IMR-90 (cell line): ENCODE results near the gene SECTM1. TPM values are rescaled to one million over a fixed set of nuclear protein-coding genes. Genes with fewer than 3 reads are reported as not detected.

Source experiments
- ATAC-seq: fragments of 200-7000 bp; cut with Tn5 transposase; 2 replicates; pipeline ENCODE4 v1.9.1; 2020; ENCODE audit warnings: low read depth, mild to moderate bottlenecking, moderate library complexity
- BruUV-seq: library from RNA; stranded (reverse); fragments of 400-500 nt; replicated peaks from 2 replicates; lab custom pipeline; 2021; lab: Mats Ljungman, UMichigan
- CTCF ChIA-PET: fragments of 300-600 bp; formaldehyde crosslinking; extraction: SDS; loops from one replicate; lab custom pipeline; 2021; ENCODE audit warnings: antibody characterized with exemption; lab: Yijun Ruan, JAX
- POLR2A ChIA-PET: fragments of 300-600 bp; sonication (Branson Sonifier 250); formaldehyde crosslinking; loops from one replicate; lab custom pipeline; 2022; ENCODE audit warnings: antibody characterized with exemption; ENCODE audit not compliant: unreplicated experiment; lab: Charles Lee
- DNase-seq: peaks from one replicate; pipeline ENCODE4 v3.0.0; 2013
- H2AFZ ChIP-seq: replicated peaks from 2 replicates; pipeline ENCODE3; 2013; ENCODE audit warnings: low read length, mild to moderate bottlenecking; ENCODE audit not compliant: poor library complexity
- H2AK5ac ChIP-seq: 2 replicates; pipeline ENCODE4 v1.6.1; 2013; ENCODE audit warnings: low read depth, low read length, inconsistent platforms
- H2AK9ac ChIP-seq: replicated peaks from 2 replicates; pipeline ENCODE3; 2013; ENCODE audit warnings: mild to moderate bottlenecking, low read depth, low read length, moderate library complexity; ENCODE audit not compliant: poor library complexity
- H2BK120ac ChIP-seq: 2 replicates; pipeline ENCODE4 v1.6.1; 2013; ENCODE audit warnings: low read depth, low read length, inconsistent platforms
- H2BK15ac ChIP-seq: 3 replicates; pipeline ENCODE4 v1.6.1; 2013; ENCODE audit warnings: low read depth, low read length, inconsistent platforms
- H2BK20ac ChIP-seq: 2 replicates; pipeline ENCODE4 v1.6.1; 2013; ENCODE audit warnings: low read depth, mild to moderate bottlenecking, inconsistent platforms, low read length, moderate library complexity
- H2BK5ac ChIP-seq: 2 replicates; pipeline ENCODE4 v1.6.1; 2013; ENCODE audit warnings: mild to moderate bottlenecking, low read depth, low read length, inconsistent platforms; ENCODE audit not compliant: poor library complexity, severe bottlenecking
- H3K14ac ChIP-seq: replicated peaks from 2 replicates; pipeline ENCODE4 v1.6.1; 2013; ENCODE audit warnings: low read depth, low read length, inconsistent platforms
- H3K18ac ChIP-seq: 2 replicates; pipeline ENCODE4 v1.6.1; 2013; ENCODE audit warnings: low read depth, low read length, control low read depth
- H3K23ac ChIP-seq: 2 replicates; pipeline ENCODE4 v1.6.1; 2013; ENCODE audit warnings: low read depth, low read length, inconsistent platforms
- H3K27ac ChIP-seq: 2 replicates; pipeline ENCODE4 v1.5.1; 2013; ENCODE audit warnings: mild to moderate bottlenecking, control low read depth, low read length; ENCODE audit not compliant: insufficient read depth
- H3K27me3 ChIP-seq: 2 replicates; pipeline ENCODE4 v1.6.1; 2013; ENCODE audit warnings: low read length; ENCODE audit not compliant: control insufficient read depth, insufficient read depth
- H3K36me3 ChIP-seq: 2 replicates; pipeline ENCODE4 v1.6.1; 2013; ENCODE audit warnings: low read length, mixed read lengths; ENCODE audit not compliant: control insufficient read depth, insufficient read depth
- H3K4ac ChIP-seq: 2 replicates; pipeline ENCODE4 v1.6.1; 2013; ENCODE audit warnings: low read depth, low read length, inconsistent platforms
- H3K4me1 ChIP-seq: 2 replicates; pipeline ENCODE4 v1.6.1; 2013; ENCODE audit warnings: low read length, mixed read lengths; ENCODE audit not compliant: control insufficient read depth, insufficient read depth
- H3K4me2 ChIP-seq: 2 replicates; pipeline ENCODE4 v1.6.1; 2013; ENCODE audit warnings: low read depth, mild to moderate bottlenecking, control low read depth, low read length, moderate library complexity
- H3K4me3 ChIP-seq: 2 replicates; pipeline ENCODE4 v1.5.1; 2013; ENCODE audit warnings: low read depth, mild to moderate bottlenecking, control low read depth, low read length, moderate library complexity; ENCODE audit not compliant: insufficient read depth
- H3K56ac ChIP-seq: 2 replicates; pipeline ENCODE4 v1.6.1; 2013; ENCODE audit warnings: low read length, inconsistent platforms; ENCODE audit not compliant: insufficient read depth; ENCODE audit errors: extremely low read depth
- H3K79me1 ChIP-seq, 2 experiments: 2 replicates each; pipeline ENCODE4 v1.6.1; 2013; ENCODE audit warnings: low read length in 2 of 2, inconsistent platforms in 1 of 2, low read depth in 1 of 2
- H3K9ac ChIP-seq: 2 replicates; pipeline ENCODE4 v1.6.1; 2013; ENCODE audit warnings: low read depth, low read length, control low read depth
- H3K9me1 ChIP-seq: 2 replicates; pipeline ENCODE4 v1.6.1; 2013; ENCODE audit warnings: low read length, inconsistent platforms; ENCODE audit not compliant: insufficient read depth
- H3K9me3 ChIP-seq: 2 replicates; pipeline ENCODE4 v1.6.1; 2013; ENCODE audit warnings: low read length; ENCODE audit not compliant: control insufficient read depth, insufficient read depth
- H4K20me1 ChIP-seq: 2 replicates; pipeline ENCODE4 v1.6.1; 2013; ENCODE audit warnings: low read length, inconsistent platforms; ENCODE audit not compliant: insufficient read depth
- H4K5ac ChIP-seq: 2 replicates; pipeline ENCODE4 v1.6.1; 2013; ENCODE audit warnings: mild to moderate bottlenecking, low read depth, low read length, control low read depth
- H4K8ac ChIP-seq, 2 experiments: 2 replicates each; pipeline ENCODE4 v1.6.1; 2013; ENCODE audit warnings: low read depth in 2 of 2, low read length in 2 of 2, control low read depth in 1 of 2, inconsistent platforms in 1 of 2
- H4K91ac ChIP-seq: 2 replicates; pipeline ENCODE4 v1.6.1; 2013; ENCODE audit warnings: low read depth, low read length, inconsistent platforms; ENCODE audit not compliant: insufficient read depth
- MAFK ChIP-seq: IDR thresholded peaks from 2 replicates; pipeline ENCODE4 v1.6.1; 2012; ENCODE audit warnings: low read depth, low read length, improper control_type of control experiment
- SMC3 ChIP-seq: fragments of 150-350 bp; IDR thresholded peaks from 2 replicates; pipeline ENCODE4 v1.6.1; 2016; ENCODE audit warnings: low read depth, mild to moderate bottlenecking, antibody characterized with exemption, low read length, moderate library complexity
- WGBS, 2 experiments: methylation state at CpG; one replicate each; pipeline versions ENCODE4 v1.1.5 to v1.1.7; 2013; ENCODE audit warnings: missing lambda C conversion rate in 2 of 2; ENCODE audit not compliant: insufficient read length in 1 of 2; ENCODE audit errors: extremely low coverage in 2 of 2; 5-methylcytosine and 5-hydroxymethylcytosine counted together
- dilution Hi-C: fragments of 300-500 bp; cut with HindIII; formaldehyde crosslinking; loops from one replicate; pipeline ENCODE4 v1.14.3; 2018; ENCODE audit warnings: low sequenced_read_pairs; ENCODE audit not compliant: unreplicated experiment
- in situ Hi-C: fragments of 300-500 bp; cut with MboI; formaldehyde crosslinking; loops from 3 replicates; pipeline ENCODE4 v1.14.3; 2019; ENCODE audit warnings: low sequenced_read_pairs, inconsistent platforms, mixed read lengths
- intact Hi-C: fragments of 100-400 bp; cut with micrococcal nuclease; formaldehyde crosslinking; loops from 2 replicates; pipeline ENCODE4 v1.10.0; 2022
- polyA plus RNA-seq, 3 experiments: library from polyadenylated mRNA; depleted of rRNA; stranded (reverse); fragments of >200 nt; gene quantifications; 2 replicates each; pipeline ENCODE4 v1.2.3, GENCODE V29; 2012; ENCODE audit warnings: low replicate concordance in 1 of 3
- total RNA-seq: library from RNA; depleted of rRNA; stranded (reverse); fragments of >200 nt; gene quantifications from 2 replicates; pipeline ENCODE4 v1.2.3, GENCODE V29; 2012

SECTM1 gene
- total and polyA plus RNA-seq, 2 of the 4 experiments (the other 2 are of a cell fraction) = 2.3 to 4.4 TPM

- in situ Hi-C loops (no loop called here), intact Hi-C loops (no loop called here), dilution Hi-C loops (no loop called here)
- BruUV-seq = no TSS peak
- Histone ChIP-seq H3K27me3 (peaks cover 27% of the 10 kb centered on the region), H2BK20ac (no peak overlapping the region), H4K91ac (no peak overlapping the region), H2BK5ac (no peak overlapping the region), H3K14ac (no peak overlapping the region), H3K4me1 (no peaks in the 10 kb centered on the region), H3K18ac (no peak overlapping the region), H3K4ac (no peak overlapping the region), H2AK9ac (no peak overlapping the region), H3K9me3 (no peaks in the 10 kb centered on the region), H2BK15ac (no peak overlapping the region), H4K5ac (no peak overlapping the region), H3K23ac (no peak overlapping the region), H4K8ac (no peak overlapping the region), H3K27ac (no peak overlapping the region), H3K56ac (no peak overlapping the region), H4K20me1 (no peaks in the 10 kb centered on the region), H3K9me1 (no peaks in the 10 kb centered on the region), H3K36me3 (no peaks in the 10 kb centered on the region), H2AK5ac (no peak overlapping the region), H2AFZ (no peak overlapping the region), H3K4me3 (no peak overlapping the region), H3K9ac (no peak overlapping the region), H2BK120ac (no peak overlapping the region), H3K79me1 (no peaks in the 10 kb centered on the region), H3K4me2 (no peak overlapping the region)
- ATAC-seq (no peak), DNase-seq (no peak)
- TF ChIP-seq MAFK = no peak
- TF ChIP-seq SMC3 = no peak
- POLR2A ChIA-PET = no interaction called here
- WGBS, 2 experiments = 34% methylated on average over 3 of the region's 6 CpGs; no CpG with 5 or more reads in 1 of the 2 experiments
- CTCF ChIA-PET = no interaction called here
Measured at GRCh38 chr17:82365606-82366295, 32.2 kb upstream of the SECTM1 start.
